Activated T-helper 1 cell treated with anti-CD3 and anti-CD28 coated beads, Interleukin-12 subunit alpha, Interleukin-12 subunit beta, Interleukin-2, Interleukin-4 antibody, amounts not matched to agents 30 ng/mL and 10 ng/mL and 1 ng/mL, durations not matched to agents 14 hours and 24 hours and 36 hours (primary cell): ENCODE data around the gene TBX21. TPM values are rescaled to one million over a fixed set of nuclear protein-coding genes. Genes with fewer than 3 reads are reported as not detected.
"Not testable (repeated sequence)": the region's sequence is repeated elsewhere in the genome, so short reads cannot be mapped to it uniquely, and the experiment has no call there.

ENCODE experiments used
- DNase-seq: peaks from one replicate; pipeline ENCODE4 v3.0.0; 2021; ENCODE audit warnings: low spot score
- H3K27ac Mint-ChIP-seq: one replicate; pipeline ENCODE4 v1.8.0; 2021; ENCODE audit warnings: mild to moderate bottlenecking, mixed read lengths
- H3K27me3 Mint-ChIP-seq: one replicate; pipeline ENCODE4 v1.8.0; 2022; ENCODE audit warnings: mild to moderate bottlenecking, moderate library complexity, mixed read lengths; ENCODE audit not compliant: insufficient read depth
- H3K36me3 Mint-ChIP-seq: one replicate; pipeline ENCODE4 v1.8.0; 2021; ENCODE audit warnings: low read depth, mixed read lengths
- H3K4me1 Mint-ChIP-seq: one replicate; pipeline ENCODE4 v1.8.0; 2021; ENCODE audit warnings: low read depth, mixed read lengths
- H3K4me3 Mint-ChIP-seq: one replicate; pipeline ENCODE4 v1.8.0; 2021; ENCODE audit warnings: mild to moderate bottlenecking, moderate library complexity, mixed read lengths
- H3K9me3 Mint-ChIP-seq: one replicate; pipeline ENCODE4 v1.8.0; 2021; ENCODE audit warnings: mixed read lengths
- intact Hi-C: fragments of 100-400 bp; cut with micrococcal nuclease; formaldehyde crosslinking; loops from one replicate; pipeline ENCODE4 v1.15.1; 2024
- total RNA-seq: library from RNA; stranded (reverse); gene quantifications from 2 replicates; pipeline ENCODE4 v1.2.3, GENCODE V29; 2022

TBX21 gene
- total RNA-seq, 1 donor from 2014 or later, result 90.8 TPM

DNA sequence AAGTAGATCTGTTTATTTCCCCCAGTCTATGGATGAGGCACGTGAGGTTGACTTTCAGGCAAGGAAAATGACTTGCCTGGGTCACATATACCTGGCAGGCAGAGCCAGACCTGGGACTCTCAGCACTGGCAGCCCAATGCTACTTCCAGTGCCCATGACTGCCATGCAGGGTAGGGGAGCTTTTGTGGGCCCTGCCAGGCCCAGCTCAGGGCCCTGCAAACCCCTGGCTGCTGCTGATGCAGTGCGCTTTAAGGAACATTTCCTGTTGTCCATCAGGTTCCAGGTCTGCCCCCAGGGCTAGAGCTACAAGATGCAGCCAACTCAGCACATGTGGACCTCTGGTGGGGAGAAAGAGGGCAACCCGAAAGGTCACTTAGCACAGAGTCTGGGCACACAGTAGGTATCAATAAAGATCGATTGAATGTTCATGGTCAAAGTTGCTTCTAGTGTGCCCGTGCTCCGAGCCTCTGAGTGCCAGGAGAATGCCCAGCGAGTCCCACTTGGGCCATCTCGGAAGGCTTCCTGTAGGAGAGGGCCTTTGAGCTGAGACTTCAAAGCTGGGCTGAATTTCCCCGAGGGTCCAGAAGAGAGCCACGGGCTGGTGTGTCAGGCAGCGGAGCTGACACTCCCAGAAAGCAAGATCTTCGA lies 513 bp upstream of the TBX21 start:
- Mint-ChIP-seq H3K4me3 (peak overlapping the region; percentile 85), H3K36me3 (peaks cover 27% of the 10 kb centered on the region), H3K27ac (peak overlapping the region; percentile 78), H3K4me1 (peaks cover 90% of the 10 kb centered on the region), H3K9me3 (no peaks in the 10 kb centered on the region), H3K27me3 (no peaks in the 10 kb centered on the region)
- intact Hi-C loops, result loop anchor here (1.0 to 10.0 kb wide), 7 partner anchors 11 to 408 kb away; partner anchors contain the start of genes EFCAB13 and SP2
- DNase-seq, result no peak

DNA sequence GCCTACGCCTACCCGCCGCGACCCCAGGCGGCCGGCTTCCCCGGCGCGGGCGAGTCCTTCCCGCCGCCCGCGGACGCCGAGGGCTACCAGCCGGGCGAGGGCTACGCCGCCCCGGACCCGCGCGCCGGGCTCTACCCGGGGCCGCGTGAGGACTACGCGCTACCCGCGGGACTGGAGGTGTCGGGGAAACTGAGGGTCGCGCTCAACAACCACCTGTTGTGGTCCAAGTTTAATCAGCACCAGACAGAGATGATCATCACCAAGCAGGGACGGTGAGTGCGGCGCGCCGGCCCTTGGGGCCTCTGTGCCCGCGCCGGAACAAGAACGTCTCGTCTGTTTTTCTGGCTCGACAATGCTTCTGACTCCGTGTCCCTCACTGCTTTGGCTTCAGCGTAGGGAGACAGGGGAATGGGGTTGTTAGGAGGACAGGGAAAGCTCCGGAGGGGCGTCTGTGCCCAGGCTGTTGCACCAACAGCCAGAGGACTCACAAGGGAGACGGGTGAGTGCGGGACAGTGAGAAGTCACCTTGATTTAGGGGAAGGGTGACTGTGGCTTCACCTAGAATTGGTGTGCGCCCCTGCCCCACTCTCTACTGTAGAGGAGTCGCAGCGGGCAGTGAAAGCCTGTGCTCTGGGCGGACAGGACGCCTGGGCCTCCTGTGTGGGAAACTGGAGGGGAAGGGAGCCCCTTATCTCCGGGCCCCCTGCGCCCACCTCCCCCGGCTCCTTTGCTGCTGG lies 806 bp downstream of the TBX21 start:
- Mint-ChIP-seq H3K27me3 (no peaks in the 10 kb centered on the region), H3K4me3 (peak overlapping the region; percentile 100), H3K36me3 (peaks cover 33% of the 10 kb centered on the region), H3K27ac (peak overlapping the region; percentile 96), H3K9me3 (no peaks in the 10 kb centered on the region), H3K4me1 (peaks cover 79% of the 10 kb centered on the region)
- no peak for DNase-seq
- intact Hi-C loops, result loop anchor here (1.0 to 10.0 kb wide), 7 partner anchors 13 to 409 kb away; partner anchors contain the start of genes EFCAB13 and SP2

DNA sequence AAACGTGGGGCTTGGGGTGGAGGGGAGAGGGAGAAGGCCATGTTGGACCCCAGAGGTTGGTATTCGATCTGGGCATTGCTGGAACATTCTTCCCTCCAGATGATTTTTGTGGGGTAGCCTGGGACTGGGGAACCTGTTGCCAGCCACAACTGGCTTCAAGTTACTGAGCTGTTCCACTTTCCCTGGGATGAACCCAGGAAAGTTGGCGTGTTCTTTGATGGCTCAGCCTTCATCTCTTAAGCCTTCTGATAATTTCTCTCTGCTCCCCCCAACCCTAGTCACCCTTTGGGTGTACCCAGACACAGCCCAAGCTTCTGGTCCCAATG lies 2.1 kb downstream of the TBX21 start:
- peak overlapping the region; percentile 96 for H3K27ac Mint-ChIP-seq
- H3K4me3 Mint-ChIP-seq, result peak overlapping the region; percentile 100
- intact Hi-C loops, result loop anchor here (10.0 kb wide), 1 partner anchor 410 kb away; the partner anchor contains the start of gene EFCAB13
- no peaks in the 10 kb centered on the region for H3K9me3 Mint-ChIP-seq
- H3K4me1 Mint-ChIP-seq, result peaks cover 72% of the 10 kb centered on the region
- no peak for DNase-seq
- no peaks in the 10 kb centered on the region for H3K27me3 Mint-ChIP-seq
- peaks cover 37% of the 10 kb centered on the region for H3K36me3 Mint-ChIP-seq

DNA sequence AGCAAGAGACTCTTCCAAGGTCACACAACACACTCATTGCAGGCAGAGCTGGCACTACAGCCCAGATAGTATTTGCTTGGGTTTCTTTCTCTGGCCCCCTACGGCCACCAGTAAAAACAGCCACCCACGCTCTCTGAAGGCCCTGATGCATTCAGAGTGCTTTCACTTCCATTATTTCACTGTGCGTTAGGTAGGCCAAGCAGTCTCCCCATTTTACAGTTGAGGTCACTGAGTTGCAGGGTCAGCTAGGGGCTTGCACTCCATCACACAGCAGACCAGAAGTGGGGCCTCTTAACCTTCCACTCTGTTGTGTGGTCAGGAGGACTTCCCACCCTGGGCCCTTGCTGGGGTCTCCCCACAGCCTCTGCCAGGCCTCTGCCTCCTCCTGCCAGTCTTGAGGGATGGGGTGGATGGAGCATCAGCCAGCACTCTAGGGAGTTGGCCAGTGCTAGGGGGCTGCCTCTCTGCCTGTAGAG lies 2.5 kb downstream of the TBX21 start:
- peaks cover 70% of the 10 kb centered on the region for H3K4me1 Mint-ChIP-seq

DNA sequence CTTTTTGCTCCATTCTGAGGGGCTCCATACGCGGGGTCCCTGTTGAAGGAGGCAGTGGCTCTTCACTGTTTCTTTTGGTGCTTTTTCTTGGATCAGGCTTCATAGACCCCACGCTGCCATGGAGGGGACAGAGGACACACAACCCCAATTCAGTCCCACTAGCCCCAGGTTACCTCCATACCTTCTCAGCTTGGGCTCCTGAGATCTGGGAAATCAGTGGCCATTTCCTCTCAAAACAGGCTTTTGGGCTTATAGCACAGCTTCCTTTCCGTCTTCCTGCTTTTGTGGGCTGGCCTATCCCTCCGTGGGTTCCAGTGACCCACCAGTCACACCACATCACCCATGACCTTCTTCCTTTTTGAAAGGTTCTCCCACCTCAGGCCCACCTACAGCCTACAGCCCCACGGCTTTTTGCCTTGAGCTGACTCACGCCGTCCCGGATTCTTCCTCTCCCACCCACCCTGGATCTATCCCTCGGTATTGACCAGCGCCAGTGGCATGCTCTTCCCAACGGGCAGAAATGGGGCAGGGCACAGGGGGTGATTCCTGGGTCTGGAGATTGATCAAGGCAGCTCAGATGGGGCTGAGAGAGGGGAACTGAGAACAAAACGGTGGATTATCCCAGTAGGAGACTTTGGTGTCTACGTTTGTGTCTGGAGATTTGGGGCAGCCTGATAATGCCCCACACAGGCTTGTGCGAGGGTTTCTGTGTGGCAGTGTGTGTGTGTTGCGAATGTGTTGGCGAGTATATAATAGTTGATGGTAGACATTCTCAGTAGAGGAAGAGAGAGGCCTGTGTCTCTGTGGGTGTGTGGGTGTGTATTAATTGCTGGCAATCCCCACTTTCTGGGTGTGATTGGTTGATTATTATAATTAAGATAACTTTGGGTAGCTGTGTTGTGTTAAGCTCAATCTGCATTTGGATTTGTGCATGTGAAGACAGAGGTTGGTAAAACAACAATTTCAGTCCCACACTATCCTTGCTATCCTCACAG lies 3.8 kb downstream of the TBX21 start:
- peaks cover 70% of the 10 kb centered on the region for H3K4me1 Mint-ChIP-seq
- intact Hi-C loops, result loop anchor here (10.0 kb wide), 1 partner anchor 412 kb away; the partner anchor contains the start of gene EFCAB13
- no peak for DNase-seq
- peak overlapping the region; percentile 96 for H3K27ac Mint-ChIP-seq
- peak overlapping the region; percentile 100 for H3K4me3 Mint-ChIP-seq
- H3K9me3 Mint-ChIP-seq, result no peaks in the 10 kb centered on the region
- H3K27me3 Mint-ChIP-seq, result no peaks in the 10 kb centered on the region
- H3K36me3 Mint-ChIP-seq, result peaks cover 47% of the 10 kb centered on the region

More for the DNA sequence above, 2.5 kb downstream of the TBX21 start:
- intact Hi-C loops, result loop anchor here (10.0 kb wide), 1 partner anchor 411 kb away; the partner anchor contains the start of gene EFCAB13
- Mint-ChIP-seq H3K4me3 (peak overlapping the region; percentile 100), H3K36me3 (peaks cover 37% of the 10 kb centered on the region), H3K9me3 (no peaks in the 10 kb centered on the region), H3K27me3 (no peaks in the 10 kb centered on the region), H3K27ac (peak overlapping the region; percentile 96)
- DNase-seq, result no peak

- peaks cover 61% of the 10 kb centered on the region for H3K4me1 Mint-ChIP-seq
- H3K9me3 Mint-ChIP-seq, result no peaks in the 10 kb centered on the region
- no peak overlapping the region for H3K27ac Mint-ChIP-seq
- intact Hi-C loops, result loop anchor here (10.0 kb wide), 1 partner anchor 413 kb away; the partner anchor contains the start of gene EFCAB13
- H3K36me3 Mint-ChIP-seq, result peaks cover 52% of the 10 kb centered on the region
- H3K4me3 Mint-ChIP-seq, result no peak overlapping the region
- DNase-seq, result no peak
- no peaks in the 10 kb centered on the region for H3K27me3 Mint-ChIP-seq
These were observed 5.1 kb downstream of the TBX21 start for GRCh38 chr17:47738178-47738577.

- no peaks in the 10 kb centered on the region for H3K27me3 Mint-ChIP-seq
- peaks cover 50% of the 10 kb centered on the region for H3K36me3 Mint-ChIP-seq
- intact Hi-C loops, result loop anchor here (10.0 kb wide), 1 partner anchor 414 kb away; the partner anchor contains the start of gene EFCAB13
- no peak for DNase-seq
- peaks cover 58% of the 10 kb centered on the region for H3K4me1 Mint-ChIP-seq
- H3K4me3 Mint-ChIP-seq, result no peak overlapping the region
- no peaks in the 10 kb centered on the region for H3K9me3 Mint-ChIP-seq
- H3K27ac Mint-ChIP-seq, result peak overlapping the region; percentile 17
These were observed 6.1 kb downstream of the TBX21 start for GRCh38 chr17:47739150-47739549.

GRCh38 chr17:47739945-47740344 lies 6.9 kb downstream of the TBX21 start:
- not testable (repeated sequence) for DNase-seq, H3K9me3 Mint-ChIP-seq, H3K27me3 Mint-ChIP-seq, H3K4me3 Mint-ChIP-seq, H3K27ac Mint-ChIP-seq
- H3K4me1 Mint-ChIP-seq, result peaks cover 51% of the 10 kb centered on the region
- intact Hi-C loops, result loop anchor here (5.0 to 10.0 kb wide), 2 partner anchors 52 to 415 kb away; partner anchors contain the start of gene EFCAB13
- peaks cover 46% of the 10 kb centered on the region for H3K36me3 Mint-ChIP-seq

- peaks cover 51% of the 10 kb centered on the region for H3K36me3 Mint-ChIP-seq
- no peak for DNase-seq
- H3K27ac Mint-ChIP-seq, result peak overlapping the region; percentile 81
- no peaks in the 10 kb centered on the region for H3K27me3 Mint-ChIP-seq
- H3K9me3 Mint-ChIP-seq, result no peaks in the 10 kb centered on the region
- H3K4me3 Mint-ChIP-seq, result peak overlapping the region; percentile 38
- intact Hi-C loops, result loop anchor here (5.0 kb wide), 1 partner anchor 51 kb away; no protein-coding TSS in a partner anchor
- peaks cover 37% of the 10 kb centered on the region for H3K4me1 Mint-ChIP-seq
These were observed 8.2 kb downstream of the TBX21 start for GRCh38 chr17:47741109-47741792.

GRCh38 chr17:47741793-47742145 lies 8.7 kb downstream of the TBX21 start:
- peaks cover 32% of the 10 kb centered on the region for H3K4me1 Mint-ChIP-seq
- H3K27ac Mint-ChIP-seq, result peak overlapping the region; percentile 81
- DNase-seq, result no peak

GRCh38 chr17:47742319-47743181 lies 9.5 kb downstream of the TBX21 start:
- Mint-ChIP-seq H3K36me3 (peaks cover 47% of the 10 kb centered on the region), H3K4me1 (peaks cover 24% of the 10 kb centered on the region), H3K27ac (peak overlapping the region; percentile 43), H3K27me3 (no peaks in the 10 kb centered on the region), H3K9me3 (no peaks in the 10 kb centered on the region), H3K4me3 (no peak overlapping the region)
- DNase-seq, result no peak
- intact Hi-C loops, result loop anchor here (1.0 to 5.0 kb wide), 2 partner anchors 43 to 50 kb away; no protein-coding TSS in a partner anchor

More at GRCh38 chr17:47741793-47742145, 8.7 kb downstream of the TBX21 start:
- peaks cover 48% of the 10 kb centered on the region for H3K36me3 Mint-ChIP-seq
- intact Hi-C loops, result loop anchor here (1.0 to 5.0 kb wide), 2 partner anchors 42 to 51 kb away; no protein-coding TSS in a partner anchor
- no peaks in the 10 kb centered on the region for H3K9me3 Mint-ChIP-seq
- H3K4me3 Mint-ChIP-seq, result peak overlapping the region; percentile 38
- H3K27me3 Mint-ChIP-seq, result no peaks in the 10 kb centered on the region
